ENCODE results near the gene MTHFD1L.

The MTHFD1L gene

GRCh38 chr6:151101816-151102694 lies 236.6 kb downstream of the MTHFD1L start:
- DNase-seq (ENCODE audit: low read depth): no peak
- H3K4me3 ChIP-seq (ENCODE audit: low read length): no peak overlapping the region
- no peak for TF ChIP-seq CTCF (conservative IDR thresholded peaks at IDR 0.05; ENCODE audit: low read length)

GRCh38 chr6:151103266-151103665 lies 237.8 kb downstream of the MTHFD1L start:
- no peak overlapping the region for H3K4me3 ChIP-seq (ENCODE audit: low read length)
- no peak for DNase-seq (ENCODE audit: low read depth)
- no peak for TF ChIP-seq CTCF (conservative IDR thresholded peaks at IDR 0.05; ENCODE audit: low read length)

- no peak for DNase-seq (ENCODE audit: low read depth)
- H3K4me3 ChIP-seq (ENCODE audit: low read length): no peak overlapping the region
- TF ChIP-seq CTCF (conservative IDR thresholded peaks at IDR 0.05; ENCODE audit: low read length): no peak
These were observed 242.5 kb downstream of the MTHFD1L start for GRCh38 chr6:151107897-151108427.

GRCh38 chr6:151108548-151108947 lies 243.0 kb downstream of the MTHFD1L start:
- H3K4me3 ChIP-seq (ENCODE audit: low read length): no peak overlapping the region
- TF ChIP-seq CTCF (conservative IDR thresholded peaks at IDR 0.05; ENCODE audit: low read length): no peak
- peak; percentile 4 for DNase-seq (ENCODE audit: low read depth)

- TF ChIP-seq CTCF (conservative IDR thresholded peaks at IDR 0.05; ENCODE audit: low read length): no peak
- no peak overlapping the region for H3K4me3 ChIP-seq (ENCODE audit: low read length)
- DNase-seq (ENCODE audit: low read depth): no peak
These were observed 243.9 kb downstream of the MTHFD1L start for GRCh38 chr6:151109361-151109760.

GRCh38 chr6:151109869-151110575 lies 244.5 kb downstream of the MTHFD1L start:
- DNase-seq (ENCODE audit: low read depth): no peak
- TF ChIP-seq CTCF (conservative IDR thresholded peaks at IDR 0.05; ENCODE audit: low read length): no peak
- no peak overlapping the region for H3K4me3 ChIP-seq (ENCODE audit: low read length)

Measured in AG10803 (cell line).